PC-9 (cell line): ENCODE measurements around the gene CTDSP1. TPM values are rescaled to one million over a fixed set of nuclear protein-coding genes. Genes with fewer than 3 reads are reported as not detected.

ENCODE experiments used
- BruUV-seq: library from RNA; stranded (reverse); fragments of 400-500 nt; replicated peaks from 2 replicates; lab custom pipeline; 2021; lab: Mats Ljungman, UMichigan
- CTCF ChIA-PET: fragments of 300-600 bp; sonication (Branson Sonifier 250); formaldehyde crosslinking; loops from one replicate; lab custom pipeline; 2022; ENCODE audit warnings: antibody characterized with exemption; lab: Charles Lee
- POLR2A ChIA-PET: fragments of 300-600 bp; sonication (Branson Sonifier 250); formaldehyde crosslinking; loops from one replicate; lab custom pipeline; 2022; ENCODE audit warnings: antibody characterized with exemption; ENCODE audit not compliant: unreplicated experiment; lab: Charles Lee
- DNase-seq, 2 experiments: peaks; one replicate each; pipeline versions ENCODE4 v3.0.0 to v3.0.0-alpha.2; 2015 to 2022; ENCODE audit warnings: mixed read lengths in 1 of 2
- H2AFZ ChIP-seq: fragments of 200-600 bp; sonication (generic); 2 replicates; pipeline ENCODE4 v1.8.1; 2017; ENCODE audit warnings: antibody characterized with exemption
- H3F3A ChIP-seq: fragments of 200-600 bp; sonication (generic); 2 replicates; pipeline ENCODE4 v1.8.1; 2017; ENCODE audit warnings: antibody characterized with exemption, mild to moderate bottlenecking, low read depth; ENCODE audit not compliant: insufficient read depth
- H3K27ac ChIP-seq: fragments of 200-600 bp; sonication (generic); 2 replicates; pipeline ENCODE4 v1.6.1; 2016; ENCODE audit warnings: mixed run types
- H3K27me3 ChIP-seq: fragments of 200-600 bp; sonication (generic); 2 replicates; pipeline ENCODE4 v1.6.1; 2016; ENCODE audit warnings: low read depth, mixed run types; ENCODE audit not compliant: insufficient read depth
- H3K36me3 ChIP-seq: fragments of 200-600 bp; sonication (generic); 2 replicates; pipeline ENCODE4 v1.6.1; 2016; ENCODE audit warnings: low read depth, mixed run types
- H3K4me1 ChIP-seq: fragments of 200-600 bp; sonication (generic); replicated peaks from 2 replicates; pipeline ENCODE4 v1.6.1; 2016; ENCODE audit warnings: mixed run types; ENCODE audit not compliant: insufficient read depth
- H3K4me2 ChIP-seq: fragments of 200-600 bp; sonication (generic); 2 replicates; pipeline ENCODE4 v1.6.1; 2017; ENCODE audit warnings: mixed run types
- H3K4me3 ChIP-seq: fragments of 200-600 bp; sonication (generic); 2 replicates; pipeline ENCODE4 v1.6.1; 2016; ENCODE audit warnings: mixed run types
- H3K79me2 ChIP-seq: fragments of 200-600 bp; sonication (generic); 2 replicates; pipeline ENCODE4 v1.6.1; 2017; ENCODE audit warnings: low read depth, mixed run types
- H3K9me2 ChIP-seq: fragments of 200-600 bp; sonication (generic); 2 replicates; pipeline ENCODE4 v1.8.1; 2017; ENCODE audit warnings: mild to moderate bottlenecking; ENCODE audit not compliant: insufficient read depth
- H3K9me3 ChIP-seq: fragments of 200-600 bp; sonication (generic); 2 replicates; pipeline ENCODE4 v1.8.1; 2016; ENCODE audit warnings: low read depth; ENCODE audit not compliant: insufficient read depth
- H4K20me1 ChIP-seq: fragments of 200-600 bp; sonication (generic); 2 replicates; pipeline ENCODE4 v1.8.1; 2017; ENCODE audit not compliant: insufficient read depth
- CTCF ChIP-seq: fragments of 200-600 bp; sonication (generic); conservative IDR thresholded peaks from 2 replicates; pipeline ENCODE4 v1.6.1; 2017; ENCODE audit warnings: mixed run types, antibody characterized with exemption, mild to moderate bottlenecking, moderate library complexity
- EZH2 ChIP-seq: fragments of 200-600 bp; sonication (generic); IDR thresholded peaks from 2 replicates; pipeline ENCODE4 v1.8.0; 2017; ENCODE audit warnings: antibody characterized with exemption, low read depth
- intact Hi-C: fragments of 100-400 bp; cut with micrococcal nuclease; formaldehyde crosslinking; loops from one replicate; pipeline ENCODE4 v1.10.0; 2022; ENCODE audit not compliant: unreplicated experiment
- total RNA-seq: library from RNA; stranded (reverse); gene quantifications from 2 replicates; pipeline ENCODE4 v1.2.3, GENCODE V29; 2021

CTDSP1 gene
- total RNA-seq, 1 experiment from 2014 or later: 61.8 TPM

- Histone ChIP-seq H3K36me3 (no peaks in the 10 kb centered on the region), H3K4me1 (no peaks in the 10 kb centered on the region), H3K27ac (no peak overlapping the region), H2AFZ (no peak overlapping the region), H3K4me2 (no peak overlapping the region), H3K27me3 (0 out of 2 replicates have a peak, but pooled peaks cover 5% of the 10 kb centered on the region), H3K4me3 (no peak overlapping the region), H3F3A (no peaks in the 10 kb centered on the region), H3K9me3 (no peaks in the 10 kb centered on the region), H3K9me2 (no peaks in the 10 kb centered on the region), H3K79me2 (no peaks in the 10 kb centered on the region), H4K20me1 (no peaks in the 10 kb centered on the region)
- DNase-seq: no peak
- CTCF ChIA-PET: no interaction called here
- TF ChIP-seq EZH2: no peak
- no peak for TF ChIP-seq CTCF
- POLR2A ChIA-PET: no interaction called here
- BruUV-seq: no TSS peak
- intact Hi-C loops: no loop called here
These were observed 29.3 kb downstream of the CTDSP1 start for GRCh38 chr2:218428846-218429558.

DNA sequence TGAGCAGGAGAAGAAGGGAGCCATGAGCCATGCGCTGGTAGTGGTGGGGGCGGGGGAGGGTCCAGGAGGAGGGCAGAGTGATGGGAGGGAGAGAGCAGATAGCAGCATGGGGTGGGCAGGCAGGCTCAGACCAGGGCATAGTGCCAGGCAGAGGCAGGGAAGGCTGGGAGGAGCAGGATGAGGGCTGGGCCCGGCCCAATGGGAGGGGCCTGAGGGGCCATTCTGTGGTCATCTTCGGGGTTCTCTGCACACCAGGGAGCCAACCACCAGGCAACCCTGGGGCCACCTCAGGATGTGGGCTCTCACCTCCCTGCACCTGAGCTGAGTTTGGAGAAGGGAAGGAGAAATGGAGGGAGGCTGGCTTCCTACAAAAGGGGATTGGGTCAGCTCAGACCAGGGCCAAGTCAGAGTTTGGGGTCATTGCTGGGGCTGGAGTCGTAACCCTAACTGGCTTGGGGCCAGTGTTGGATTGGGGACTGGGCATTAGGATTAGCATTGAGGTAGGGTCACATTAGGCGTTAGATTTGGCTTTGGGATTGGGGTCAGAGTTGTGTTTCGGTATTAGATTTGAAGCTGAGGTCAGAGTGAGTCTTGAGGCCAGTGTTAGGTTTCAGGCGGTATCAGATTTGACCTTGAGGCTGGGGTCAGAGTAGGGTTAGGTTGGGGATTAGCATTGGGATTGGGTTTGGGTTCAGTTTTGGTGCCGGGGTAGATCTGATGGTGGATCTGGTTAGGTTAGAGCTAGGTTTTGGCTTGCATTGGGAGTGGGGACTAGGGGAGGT lies 30.4 kb downstream of the CTDSP1 start:
- H3K9me3 ChIP-seq: no peaks in the 10 kb centered on the region
- no TSS peak for BruUV-seq
- DNase-seq: no peak
- H3K27me3 ChIP-seq: 0 out of 2 replicates have a peak, but pooled peaks cover 5% of the 10 kb centered on the region
- H4K20me1 ChIP-seq: no peaks in the 10 kb centered on the region
- CTCF ChIA-PET: no interaction called here
- H3K4me2 ChIP-seq: no peak overlapping the region
- H3F3A ChIP-seq: no peaks in the 10 kb centered on the region
- TF ChIP-seq EZH2: no peak
- no peak for TF ChIP-seq CTCF
- H3K9me2 ChIP-seq: no peaks in the 10 kb centered on the region
- no peaks in the 10 kb centered on the region for H3K36me3 ChIP-seq
- H3K27ac ChIP-seq: no peak overlapping the region
- H3K4me3 ChIP-seq: no peak overlapping the region
- H2AFZ ChIP-seq: no peak overlapping the region
- no peaks in the 10 kb centered on the region for H3K79me2 ChIP-seq
- no peaks in the 10 kb centered on the region for H3K4me1 ChIP-seq
- intact Hi-C loops: no loop called here
- POLR2A ChIA-PET: no interaction called here

- no peak for DNase-seq
- intact Hi-C loops: no loop called here
- TF ChIP-seq EZH2 (no peak), CTCF (no peak)
- Histone ChIP-seq H3K27ac (no peak overlapping the region), H3K4me1 (no peaks in the 10 kb centered on the region), H4K20me1 (no peaks in the 10 kb centered on the region), H3F3A (no peaks in the 10 kb centered on the region), H3K9me2 (no peaks in the 10 kb centered on the region), H3K27me3 (0 out of 2 replicates have a peak, but pooled peaks cover 5% of the 10 kb centered on the region), H3K79me2 (no peaks in the 10 kb centered on the region), H3K9me3 (no peaks in the 10 kb centered on the region), H3K4me3 (no peak overlapping the region), H3K36me3 (no peaks in the 10 kb centered on the region), H3K4me2 (no peak overlapping the region), H2AFZ (no peak overlapping the region)
- BruUV-seq: no TSS peak
- POLR2A ChIA-PET: no interaction called here
- CTCF ChIA-PET: interaction anchor here (0.6 kb wide), 1 partner anchor 212 kb away, joined by 5 read pairs; no protein-coding TSS in a partner anchor
These were observed 31.1 kb downstream of the CTDSP1 start for GRCh38 chr2:218430721-218431120.
